GM21515 (cell line): Measurements from ENCODE around the gene TMPRSS13.
"Not testable (repeated sequence)": the region's sequence is repeated elsewhere in the genome, so short reads cannot be mapped to it uniquely, and the experiment has no call there.

Source experiments
- ATAC-seq: cut with Tn5 transposase; IDR thresholded peaks from one replicate; pipeline ENCODE4 v1.9.1; 2021; ENCODE audit not compliant: unreplicated experiment

The TMPRSS13 gene

GRCh38 chr11:117931331-117931950 lies 2.2 kb upstream of the TMPRSS13 start:
- ATAC-seq = no peak

- no peak for ATAC-seq
Observed at GRCh38 chr11:117930668-117931330, 1.6 kb upstream of the TMPRSS13 start.

- ATAC-seq = no peak
Observed at GRCh38 chr11:117929916-117930570, 841 bp upstream of the TMPRSS13 start.

- ATAC-seq = no peak
Observed at GRCh38 chr11:117928446-117929141, 608 bp downstream of the TMPRSS13 start.

- no peak for ATAC-seq
Observed at GRCh38 chr11:117927926-117928325, 1.3 kb downstream of the TMPRSS13 start.

- ATAC-seq = not testable (repeated sequence)
Observed at GRCh38 chr11:117926166-117926565, 3.0 kb downstream of the TMPRSS13 start.

GRCh38 chr11:117925198-117925925 lies 3.8 kb downstream of the TMPRSS13 start:
- ATAC-seq = no peak

- no peak for ATAC-seq
Observed at GRCh38 chr11:117924631-117925170, 4.5 kb downstream of the TMPRSS13 start.

GRCh38 chr11:117923773-117924172 lies 5.4 kb downstream of the TMPRSS13 start:
- no peak for ATAC-seq

- ATAC-seq = no peak
Observed at GRCh38 chr11:117923275-117923674, 5.9 kb downstream of the TMPRSS13 start.

GRCh38 chr11:117921893-117922292 lies 7.3 kb downstream of the TMPRSS13 start:
- ATAC-seq = no peak

- ATAC-seq = no peak
Observed at GRCh38 chr11:117921456-117921855, 7.7 kb downstream of the TMPRSS13 start.

GRCh38 chr11:117919781-117920221 lies 9.4 kb downstream of the TMPRSS13 start:
- ATAC-seq = no peak

- no peak for ATAC-seq
Observed at GRCh38 chr11:117919341-117919740, 9.9 kb downstream of the TMPRSS13 start.

- ATAC-seq = no peak
Observed at GRCh38 chr11:117918366-117919255, 10.6 kb downstream of the TMPRSS13 start.

- no peak for ATAC-seq
Observed at GRCh38 chr11:117917591-117918151, 11.5 kb downstream of the TMPRSS13 start.

GRCh38 chr11:117916956-117917355 lies 12.2 kb downstream of the TMPRSS13 start:
- no peak for ATAC-seq

- no peak for ATAC-seq
Observed at GRCh38 chr11:117915672-117916235, 13.4 kb downstream of the TMPRSS13 start.
